B cell (primary cell): Measurements from ENCODE around the gene PEX12.
"Not testable (repeated sequence)": the region's sequence is repeated elsewhere in the genome, so short reads cannot be mapped to it uniquely, and the experiment has no call there.

Source experiments
- EZH2 ChIP-seq: IDR thresholded peaks from 2 replicates; pipeline ENCODE4 v1.6.1; 2012; ENCODE audit warnings: borderline replicate concordance, low read depth, mild to moderate bottlenecking, moderate library complexity, low read length; ENCODE audit not compliant: insufficient read depth, poor library complexity, severe bottlenecking
- TF ChIP-seq, protein P1 (sequence below): fragments of 200-600 bp; IDR thresholded peaks from one replicate; pipeline ENCODE4 v1.8.0; 2022; ENCODE audit warnings: antibody characterized with exemption, mild to moderate bottlenecking

DNA sequence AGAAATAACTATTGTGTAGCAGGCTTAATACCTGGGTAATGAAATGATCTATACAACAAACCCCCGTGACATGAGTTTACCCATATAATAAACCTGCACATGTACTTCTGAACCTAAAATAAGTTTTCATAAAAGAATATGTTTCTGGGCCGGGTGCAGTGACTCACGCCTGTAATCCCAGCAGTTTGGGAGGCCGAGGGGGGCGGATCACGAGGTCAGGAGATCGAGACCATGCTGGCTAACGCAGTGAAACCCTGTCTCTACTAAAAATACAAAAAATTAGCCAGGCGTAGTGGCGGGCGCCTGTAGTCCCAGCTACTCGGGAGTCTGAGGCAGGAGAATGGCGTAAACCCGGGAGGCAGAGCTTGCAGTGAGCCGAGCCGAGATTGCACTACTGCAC is 15.2 kb downstream of the PEX12 start:
- TF ChIP-seq, protein P1, sequence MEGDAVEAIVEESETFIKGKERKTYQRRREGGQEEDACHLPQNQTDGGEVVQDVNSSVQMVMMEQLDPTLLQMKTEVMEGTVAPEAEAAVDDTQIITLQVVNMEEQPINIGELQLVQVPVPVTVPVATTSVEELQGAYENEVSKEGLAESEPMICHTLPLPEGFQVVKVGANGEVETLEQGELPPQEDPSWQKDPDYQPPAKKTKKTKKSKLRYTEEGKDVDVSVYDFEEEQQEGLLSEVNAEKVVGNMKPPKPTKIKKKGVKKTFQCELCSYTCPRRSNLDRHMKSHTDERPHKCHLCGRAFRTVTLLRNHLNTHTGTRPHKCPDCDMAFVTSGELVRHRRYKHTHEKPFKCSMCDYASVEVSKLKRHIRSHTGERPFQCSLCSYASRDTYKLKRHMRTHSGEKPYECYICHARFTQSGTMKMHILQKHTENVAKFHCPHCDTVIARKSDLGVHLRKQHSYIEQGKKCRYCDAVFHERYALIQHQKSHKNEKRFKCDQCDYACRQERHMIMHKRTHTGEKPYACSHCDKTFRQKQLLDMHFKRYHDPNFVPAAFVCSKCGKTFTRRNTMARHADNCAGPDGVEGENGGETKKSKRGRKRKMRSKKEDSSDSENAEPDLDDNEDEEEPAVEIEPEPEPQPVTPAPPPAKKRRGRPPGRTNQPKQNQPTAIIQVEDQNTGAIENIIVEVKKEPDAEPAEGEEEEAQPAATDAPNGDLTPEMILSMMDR = not testable (repeated sequence)
- not testable (repeated sequence) for TF ChIP-seq EZH2
